Keratinocyte (primary cell): ENCODE data around the gene CYP4F3. TPM values are rescaled to one million over a fixed set of nuclear protein-coding genes. Genes with fewer than 3 reads are reported as not detected.

ENCODE experiments used
- DNase-seq: peaks from one replicate; pipeline ENCODE4 v3.0.0-alpha.2; 2011; ENCODE audit warnings: low read depth, missing footprints, low spot score
- FAIRE-seq: peaks from 2 replicates; lab custom pipeline; 2011; peaks lifted over from hg19 to GRCh38; lab: Jason Lieb, UNC
- H2AFZ ChIP-seq: 2 replicates; pipeline ENCODE4 v1.6.0; 2012; ENCODE audit warnings: low read length, control low read depth, inconsistent platforms; ENCODE audit not compliant: control insufficient read depth
- H3K27ac ChIP-seq: 2 replicates; pipeline ENCODE4 v1.5.1; 2011; ENCODE audit warnings: low read length; ENCODE audit not compliant: control insufficient read depth, insufficient read depth
- H3K27me3 ChIP-seq: 3 replicates; pipeline ENCODE4 v1.6.0; 2011; ENCODE audit warnings: low read length; ENCODE audit not compliant: control insufficient read depth, insufficient read depth; ENCODE audit errors: extremely low read depth
- H3K36me3 ChIP-seq, 2 experiments: 2 replicates in 1 of 2; 3 replicates in 1 of 2; pipeline ENCODE4 v1.5.1; 2011; ENCODE audit warnings: low read length in 2 of 2, mild to moderate bottlenecking in 1 of 2; ENCODE audit not compliant: control insufficient read depth in 2 of 2, insufficient read depth in 2 of 2; ENCODE audit errors: extremely low read depth in 1 of 2
- H3K4me1 ChIP-seq: 3 replicates; pipeline ENCODE4 v1.5.1; 2011; ENCODE audit warnings: low read length; ENCODE audit not compliant: control insufficient read depth, insufficient read depth; ENCODE audit errors: extremely low read depth
- H3K4me2 ChIP-seq: 3 replicates; pipeline ENCODE4 v1.6.0; 2011; ENCODE audit warnings: low read depth, low read length; ENCODE audit not compliant: control insufficient read depth, insufficient read depth; ENCODE audit errors: extremely low read depth
- H3K4me3 ChIP-seq, 3 experiments: fragments of 200-600 bp in 1 of 3; sonication (generic) in 1 of 3; 2 replicates in 2 of 3; 3 replicates in 1 of 3; pipeline ENCODE4 v1.5.1; 2011 to 2016; ENCODE audit warnings: low read length in 3 of 3, mild to moderate bottlenecking in 3 of 3, control low read depth in 2 of 3, inconsistent platforms in 1 of 3, low read depth in 1 of 3, mixed read lengths in 1 of 3, mixed run types in 1 of 3, moderate library complexity in 1 of 3; ENCODE audit not compliant: control insufficient read depth in 2 of 3, insufficient read depth in 2 of 3; ENCODE audit errors: extremely low read depth in 1 of 3
- H3K79me2 ChIP-seq: 2 replicates; pipeline ENCODE4 v1.6.0; 2012; ENCODE audit warnings: low read length; ENCODE audit not compliant: control insufficient read depth, insufficient read depth
- H3K9ac ChIP-seq: 3 replicates; pipeline ENCODE4 v1.6.0; 2011; ENCODE audit warnings: low read length; ENCODE audit not compliant: control insufficient read depth, insufficient read depth; ENCODE audit errors: extremely low read depth
- H3K9me1 ChIP-seq: 3 replicates; pipeline ENCODE4 v1.6.0; 2011; ENCODE audit warnings: low read length; ENCODE audit not compliant: control insufficient read depth, insufficient read depth; ENCODE audit errors: extremely low read depth
- H3K9me3 ChIP-seq: 2 replicates; pipeline ENCODE4 v1.5.1; 2012; ENCODE audit warnings: low read depth, low read length; ENCODE audit not compliant: control insufficient read depth
- H4K20me1 ChIP-seq: 3 replicates; pipeline ENCODE4 v1.6.0; 2011; ENCODE audit warnings: low read length; ENCODE audit not compliant: control insufficient read depth, insufficient read depth; ENCODE audit errors: extremely low read depth
- CTCF ChIP-seq, 3 experiments: IDR thresholded peaks in 1 of 3; conservative IDR thresholded peaks in 1 of 3; optimal IDR thresholded peaks in 1 of 3; 2 replicates in 2 of 3; 3 replicates in 1 of 3; pipeline versions ENCODE3 to v1.5.1; 2011; ENCODE audit warnings: low read length in 3 of 3, mild to moderate bottlenecking in 3 of 3, moderate library complexity in 2 of 3, control low read depth in 1 of 3, inconsistent platforms in 1 of 3; ENCODE audit not compliant: insufficient read depth in 2 of 3; ENCODE audit errors: extremely low read depth in 1 of 3
- EZH2 ChIP-seq: IDR thresholded peaks from one replicate; pipeline ENCODE4 v1.6.1; 2012; ENCODE audit warnings: inconsistent platforms, mild to moderate bottlenecking, low read length, moderate library complexity
- dilution Hi-C: fragments of 300-500 bp; cut with MboI; formaldehyde crosslinking; loops from one replicate; pipeline ENCODE4 v1.7.0; 2020; ENCODE audit warnings: low sequenced_read_pairs; ENCODE audit not compliant: extremely low pct_ligation_motif_present
- polyA plus RNA-seq, 5 experiments: library from polyadenylated mRNA; depleted of rRNA in 3 of 5; stranded (reverse) in 3 of 5; stranded (forward) in 1 of 5; unstranded in 1 of 5; fragments of >200 nt; gene quantifications; 1 replicate in 1 of 5; 2 replicates in 3 of 5; 3 replicates in 1 of 5; pipeline versions ENCODE4 v1.2.1 to v1.2.3, GENCODE V29; 2011 to 2012; ENCODE audit warnings: missing spikeins in 2 of 5, low read depth in 1 of 5, low replicate concordance in 1 of 5

The CYP4F3 gene
- polyA plus RNA-seq, 1 donor (not counting 4 experiments of a cell fraction or from before 2014, with no cell fraction given) = 0.76 TPM

- Histone ChIP-seq H2AFZ (no peak overlapping the region), H3K9me3 (no peaks in the 10 kb centered on the region), H3K4me3 (no peak overlapping the region), H3K4me1 (no peaks in the 10 kb centered on the region), H4K20me1 (no peaks in the 10 kb centered on the region), H3K4me2 (no peak overlapping the region), H3K9me1 (no peaks in the 10 kb centered on the region), H3K27ac (no peak overlapping the region), H3K27me3 (no peaks in the 10 kb centered on the region), H3K36me3 (no peaks in the 10 kb centered on the region), H3K79me2 (no peaks in the 10 kb centered on the region), H3K9ac (no peak overlapping the region)
- DNase-seq = no peak
- dilution Hi-C loops = no loop called here
- FAIRE-seq = no peak
- TF ChIP-seq CTCF (optimal IDR thresholded peaks at IDR 0.05 in 1 of 3, IDR thresholded peaks at IDR 0.05 in 1 of 3, conservative IDR thresholded peaks at IDR 0.05 in 1 of 3; ENCODE audit: extremely low read depth in 1 of 3, insufficient read depth in 2 of 3, low read length in 3 of 3) = no peak
- no peak for TF ChIP-seq EZH2
Observed at GRCh38 chr19:15669440-15669839, 28.7 kb downstream of the CYP4F3 start.

DNA sequence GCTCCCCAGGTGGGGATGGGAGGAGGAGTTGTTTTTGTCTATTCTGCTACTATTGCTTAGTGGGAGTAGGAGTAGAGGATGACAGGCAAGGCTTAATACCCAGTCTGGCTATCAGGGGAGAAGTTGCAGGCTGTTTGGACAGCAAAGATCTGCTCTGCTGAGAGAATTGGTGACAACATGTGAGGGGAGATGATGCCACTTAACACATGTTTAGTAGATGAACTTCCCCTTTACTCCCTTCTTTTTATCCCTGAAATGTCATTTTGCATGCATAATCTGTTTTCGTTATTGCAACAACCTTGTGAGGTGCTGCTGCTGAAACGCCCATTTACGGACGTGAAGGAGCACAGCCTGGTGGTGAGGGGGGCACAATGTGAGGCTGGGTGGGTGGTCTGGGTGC is 29.2 kb downstream of the CYP4F3 start:
- H3K9me1 ChIP-seq = no peaks in the 10 kb centered on the region
- DNase-seq = no peak
- no peak overlapping the region for H3K9ac ChIP-seq
- H3K4me2 ChIP-seq = no peak overlapping the region
- H4K20me1 ChIP-seq = no peaks in the 10 kb centered on the region
- H3K27me3 ChIP-seq = peaks cover 2% of the 10 kb centered on the region
- FAIRE-seq = no peak
- no peaks in the 10 kb centered on the region for H3K9me3 ChIP-seq
- dilution Hi-C loops = no loop called here
- H3K4me3 ChIP-seq = no peak overlapping the region
- no peak for TF ChIP-seq EZH2
- no peak for TF ChIP-seq CTCF (optimal IDR thresholded peaks at IDR 0.05 in 1 of 3, IDR thresholded peaks at IDR 0.05 in 1 of 3, conservative IDR thresholded peaks at IDR 0.05 in 1 of 3; ENCODE audit: extremely low read depth in 1 of 3, insufficient read depth in 2 of 3, low read length in 3 of 3)
- H3K4me1 ChIP-seq = no peaks in the 10 kb centered on the region
- H3K36me3 ChIP-seq = no peaks in the 10 kb centered on the region
- no peak overlapping the region for H2AFZ ChIP-seq
- H3K27ac ChIP-seq = no peak overlapping the region
- no peaks in the 10 kb centered on the region for H3K79me2 ChIP-seq
